Endothelial cell of umbilical vein (primary cell): Measurements from ENCODE around the gene DSCAML1. TPM values are rescaled to one million over a fixed set of nuclear protein-coding genes. Genes with fewer than 3 reads are reported as not detected.

Experiments used
- BruUV-seq: library from RNA; stranded (reverse); fragments of 400-500 nt; replicated peaks from 2 replicates; lab custom pipeline; 2021; lab: Mats Ljungman, UMichigan
- CTCF ChIA-PET: fragments of 300-600, 350-600 bp; sonication (Branson Sonifier 250); formaldehyde crosslinking; loops from one replicate; lab custom pipeline; 2021; ENCODE audit warnings: antibody characterized with exemption, inconsistent platforms; lab: Charles Lee
- POLR2A ChIA-PET: fragments of 300-600, 350-600 bp; sonication (Branson Sonifier 250); formaldehyde crosslinking; loops from one replicate; lab custom pipeline; 2021; ENCODE audit warnings: antibody characterized with exemption, inconsistent platforms; lab: Charles Lee
- DNase-seq: peaks from one replicate; pipeline ENCODE4 v3.0.0-alpha.2; 2011; ENCODE audit warnings: low read depth, low spot score
- FAIRE-seq: peaks from 2 replicates; lab custom pipeline; 2011; peaks lifted over from hg19 to GRCh38; lab: Jason Lieb, UNC
- H2AFZ ChIP-seq: 2 replicates; pipeline ENCODE4 v1.6.0; 2012; ENCODE audit warnings: low read depth, low read length, control low read depth, inconsistent platforms
- H3K27ac ChIP-seq: 2 replicates; pipeline ENCODE4 v1.5.1; 2011; ENCODE audit warnings: low read depth, mild to moderate bottlenecking, control low read depth, low read length, moderate library complexity; ENCODE audit not compliant: insufficient read depth
- H3K27me3 ChIP-seq, 2 experiments: 2 replicates each; pipeline versions ENCODE4 v1.6.0 to v1.6.1; 2011; ENCODE audit warnings: low read length in 2 of 2, mixed read lengths in 1 of 2; ENCODE audit not compliant: control insufficient read depth in 2 of 2, insufficient read depth in 2 of 2
- H3K36me3 ChIP-seq, 2 experiments: 2 replicates in 1 of 2; 3 replicates in 1 of 2; pipeline ENCODE4 v1.5.1; 2011; ENCODE audit warnings: low read length in 2 of 2, mild to moderate bottlenecking in 1 of 2, moderate library complexity in 1 of 2; ENCODE audit not compliant: control insufficient read depth in 2 of 2, insufficient read depth in 2 of 2; ENCODE audit errors: extremely low read depth in 1 of 2
- H3K4me1 ChIP-seq: 3 replicates; pipeline ENCODE4 v1.5.1; 2011; ENCODE audit warnings: mild to moderate bottlenecking, low read length; ENCODE audit not compliant: control insufficient read depth, insufficient read depth; ENCODE audit errors: extremely low read depth
- H3K4me2 ChIP-seq: 2 replicates; pipeline ENCODE4 v1.6.1; 2011; ENCODE audit warnings: low read length, control low read depth, mixed read lengths; ENCODE audit not compliant: insufficient read depth
- H3K4me3 ChIP-seq, 3 experiments: fragments of 200-600 bp in 1 of 3; sonication (generic), shearing (Covaris generic) in 1 of 3; replicated peaks in 1 of 3; 2 replicates each; pipeline ENCODE4 v1.5.1; 2011 to 2016; ENCODE audit warnings: control low read depth in 3 of 3, low read length in 3 of 3, mild to moderate bottlenecking in 2 of 3, inconsistent platforms in 1 of 3, low read depth in 1 of 3, moderate library complexity in 1 of 3; ENCODE audit not compliant: insufficient read depth in 1 of 3
- H3K79me2 ChIP-seq: 2 replicates; pipeline ENCODE4 v1.6.0; 2012; ENCODE audit warnings: low read length, inconsistent platforms; ENCODE audit not compliant: control insufficient read depth, insufficient read depth
- H3K9ac ChIP-seq: replicated peaks from 2 replicates; pipeline ENCODE3; 2011; ENCODE audit warnings: low read length, control low read depth; ENCODE audit not compliant: insufficient read depth; ENCODE audit errors: extremely low read depth
- H3K9me1 ChIP-seq: replicated peaks from 3 replicates; pipeline ENCODE4 v1.6.0; 2011; ENCODE audit warnings: mild to moderate bottlenecking, low read length; ENCODE audit not compliant: control insufficient read depth, insufficient read depth; ENCODE audit errors: extremely low read depth
- H3K9me3 ChIP-seq: replicated peaks from 2 replicates; pipeline ENCODE4 v1.5.1; 2012; ENCODE audit warnings: low read length, inconsistent platforms; ENCODE audit not compliant: control insufficient read depth, insufficient read depth
- H4K20me1 ChIP-seq: replicated peaks from 2 replicates; pipeline ENCODE3; 2011; ENCODE audit warnings: mild to moderate bottlenecking, low read length; ENCODE audit not compliant: control insufficient read depth, insufficient read depth; ENCODE audit errors: extremely low read depth
- FOS ChIP-seq: IDR thresholded peaks from 2 replicates; pipeline ENCODE4 v1.6.1; 2011; ENCODE audit warnings: mild to moderate bottlenecking, low read length, moderate library complexity, borderline replicate concordance; ENCODE audit not compliant: insufficient read depth
- GATA2 ChIP-seq: IDR thresholded peaks from 2 replicates; pipeline ENCODE4 v1.7.0; 2011; ENCODE audit warnings: low read depth, mild to moderate bottlenecking, moderate library complexity, mixed read lengths, low read length; ENCODE audit not compliant: insufficient read length, insufficient read depth
- JUN ChIP-seq: IDR thresholded peaks from 2 replicates; pipeline ENCODE4 v1.6.1; 2011; ENCODE audit warnings: borderline replicate concordance, low read depth; ENCODE audit not compliant: insufficient read length, insufficient read depth
- POLR2A ChIP-seq: IDR thresholded peaks from 2 replicates; pipeline ENCODE4 v1.6.1; 2012; ENCODE audit warnings: low read depth, mild to moderate bottlenecking, control low read depth, low read length
- POLR2AphosphoS5 ChIP-seq: IDR thresholded peaks from 2 replicates; pipeline ENCODE4 v1.6.1; 2012; ENCODE audit warnings: low read depth, mild to moderate bottlenecking, control low read depth, low read length, moderate library complexity; ENCODE audit not compliant: insufficient read depth
- dilution Hi-C: fragments of 300-500 bp; cut with MboI; formaldehyde crosslinking; loops from one replicate; pipeline ENCODE4 v1.15.0; 2019; ENCODE audit warnings: low sequenced_read_pairs; ENCODE audit not compliant: extremely low pct_ligation_motif_present
- intact Hi-C: fragments of 100-400 bp; cut with micrococcal nuclease; formaldehyde crosslinking; loops from one replicate; pipeline ENCODE4 v1.10.0; 2022
- polyA plus RNA-seq, 4 experiments: library from polyadenylated mRNA; depleted of rRNA in 3 of 4; stranded (reverse) in 3 of 4; unstranded in 1 of 4; fragments of >200 nt; gene quantifications; 2 replicates each; pipeline versions ENCODE4 v1.2.1 to v1.2.3, GENCODE V29; 2011 to 2012; ENCODE audit warnings: missing spikeins in 1 of 4
- total RNA-seq: library from RNA; stranded (reverse); gene quantifications from 2 replicates; pipeline ENCODE4 v1.2.3, GENCODE V29; 2021

DSCAML1 gene
- total and polyA plus RNA-seq, 2 donors (not counting 3 experiments of a cell fraction or from before 2014, with no cell fraction given): not detected

GRCh38 chr11:117601006-117601708, 195.9 kb downstream of the DSCAML1 start:
- no peaks in the 10 kb centered on the region for H3K36me3 ChIP-seq
- no peak overlapping the region for H3K4me3 ChIP-seq
- no peaks in the 10 kb centered on the region for H4K20me1 ChIP-seq
- peaks cover 0 to 2% of the 10 kb centered on the region in 2 experiments for H3K27me3 ChIP-seq
- FAIRE-seq (no peak), DNase-seq (no peak)
- no peak overlapping the region for H2AFZ ChIP-seq
- H3K27ac ChIP-seq: no peak overlapping the region
- H3K9me3 ChIP-seq: no peaks in the 10 kb centered on the region
- dilution Hi-C loops (no loop called here), intact Hi-C loops (no loop called here)
- CTCF ChIA-PET: no interaction called here
- no TSS peak for BruUV-seq
- no peak overlapping the region for H3K4me2 ChIP-seq
- H3K9ac ChIP-seq: no peak overlapping the region
- TF ChIP-seq POLR2AphosphoS5: no peak
- TF ChIP-seq POLR2A: no peak
- no peak for TF ChIP-seq GATA2
- H3K79me2 ChIP-seq: no peaks in the 10 kb centered on the region
- no peaks in the 10 kb centered on the region for H3K4me1 ChIP-seq
- H3K9me1 ChIP-seq: no peaks in the 10 kb centered on the region
- POLR2A ChIA-PET: no interaction called here

- ChIA-PET CTCF (no interaction called here), POLR2A (no interaction called here)
- no peak overlapping the region for H3K4me2 ChIP-seq
- H2AFZ ChIP-seq: no peak overlapping the region
- H3K9me3 ChIP-seq: no peaks in the 10 kb centered on the region
- no peak for DNase-seq
- H3K9me1 ChIP-seq: no peaks in the 10 kb centered on the region
- dilution Hi-C loops: no loop called here
- H3K9ac ChIP-seq: no peak overlapping the region
- H4K20me1 ChIP-seq: no peaks in the 10 kb centered on the region
- no peak for FAIRE-seq
- H3K79me2 ChIP-seq: no peaks in the 10 kb centered on the region
- no peaks in the 10 kb centered on the region for H3K36me3 ChIP-seq
- peaks cover 0 to 2% of the 10 kb centered on the region in 2 experiments for H3K27me3 ChIP-seq
- H3K4me3 ChIP-seq: no peak overlapping the region
- no peaks in the 10 kb centered on the region for H3K4me1 ChIP-seq
- TF ChIP-seq JUN (no peak), POLR2A (no peak), FOS (no peak)
- intact Hi-C loops: no loop called here
- BruUV-seq: no TSS peak
- H3K27ac ChIP-seq: no peak overlapping the region
Measured at GRCh38 chr11:117600234-117600783, 196.7 kb downstream of the DSCAML1 start.
